ENCODE results near the gene NALCN.

DNA sequence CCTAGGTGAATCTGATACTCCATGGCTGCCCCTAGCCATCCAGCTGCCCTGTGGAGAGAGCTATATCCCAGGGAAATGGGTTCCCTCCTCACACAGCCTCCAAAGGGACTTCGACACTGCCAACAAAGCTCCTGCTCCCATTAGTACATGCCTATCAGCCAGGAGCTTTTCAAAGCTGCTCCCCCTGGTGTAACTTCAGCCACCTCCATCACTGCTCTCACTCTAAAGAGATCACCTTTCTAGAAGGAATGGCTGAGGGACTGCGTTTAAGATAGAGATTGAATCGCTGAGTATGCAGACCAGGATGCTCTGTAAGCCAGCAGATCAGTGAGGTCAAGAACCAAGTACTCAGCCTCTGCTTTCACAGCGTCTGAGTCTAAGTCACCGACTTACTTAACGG, 213.7 kb downstream of the NALCN start:
- no peak for TF ChIP-seq SP1 (IDR thresholded peaks at IDR 0.05; ENCODE audit: low read depth, low read length)
- no peak for TF ChIP-seq ZNF274 (IDR thresholded peaks at IDR 0.05; ENCODE audit: insufficient read depth, insufficient read length)
- no peak for TF ChIP-seq POLR2A (IDR thresholded peaks at IDR 0.05; ENCODE audit: low read depth, low read length)
- TF ChIP-seq CBFB (IDR thresholded peaks at IDR 0.05; ENCODE audit: low read depth): no peak
- TF ChIP-seq ZBED1 (IDR thresholded peaks at IDR 0.05; ENCODE audit: borderline replicate concordance): no peak
- no peak for TF ChIP-seq SUPT20H (IDR thresholded peaks at IDR 0.05; ENCODE audit: borderline replicate concordance, control insufficient read depth, low read depth, low read length)
- no peak for TF ChIP-seq JUNB (IDR thresholded peaks at IDR 0.05)
- TF ChIP-seq, protein P1, sequence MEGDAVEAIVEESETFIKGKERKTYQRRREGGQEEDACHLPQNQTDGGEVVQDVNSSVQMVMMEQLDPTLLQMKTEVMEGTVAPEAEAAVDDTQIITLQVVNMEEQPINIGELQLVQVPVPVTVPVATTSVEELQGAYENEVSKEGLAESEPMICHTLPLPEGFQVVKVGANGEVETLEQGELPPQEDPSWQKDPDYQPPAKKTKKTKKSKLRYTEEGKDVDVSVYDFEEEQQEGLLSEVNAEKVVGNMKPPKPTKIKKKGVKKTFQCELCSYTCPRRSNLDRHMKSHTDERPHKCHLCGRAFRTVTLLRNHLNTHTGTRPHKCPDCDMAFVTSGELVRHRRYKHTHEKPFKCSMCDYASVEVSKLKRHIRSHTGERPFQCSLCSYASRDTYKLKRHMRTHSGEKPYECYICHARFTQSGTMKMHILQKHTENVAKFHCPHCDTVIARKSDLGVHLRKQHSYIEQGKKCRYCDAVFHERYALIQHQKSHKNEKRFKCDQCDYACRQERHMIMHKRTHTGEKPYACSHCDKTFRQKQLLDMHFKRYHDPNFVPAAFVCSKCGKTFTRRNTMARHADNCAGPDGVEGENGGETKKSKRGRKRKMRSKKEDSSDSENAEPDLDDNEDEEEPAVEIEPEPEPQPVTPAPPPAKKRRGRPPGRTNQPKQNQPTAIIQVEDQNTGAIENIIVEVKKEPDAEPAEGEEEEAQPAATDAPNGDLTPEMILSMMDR (IDR thresholded peaks at IDR 0.05 in 2 of 3, conservative IDR thresholded peaks at IDR 0.05 in 1 of 3; ENCODE audit: control insufficient read depth in 2 of 3, extremely low read depth in 1 of 3, insufficient read depth in 1 of 3, low read depth in 3 of 3, low read length in 3 of 3): no peak
- TF ChIP-seq, protein P2, sequence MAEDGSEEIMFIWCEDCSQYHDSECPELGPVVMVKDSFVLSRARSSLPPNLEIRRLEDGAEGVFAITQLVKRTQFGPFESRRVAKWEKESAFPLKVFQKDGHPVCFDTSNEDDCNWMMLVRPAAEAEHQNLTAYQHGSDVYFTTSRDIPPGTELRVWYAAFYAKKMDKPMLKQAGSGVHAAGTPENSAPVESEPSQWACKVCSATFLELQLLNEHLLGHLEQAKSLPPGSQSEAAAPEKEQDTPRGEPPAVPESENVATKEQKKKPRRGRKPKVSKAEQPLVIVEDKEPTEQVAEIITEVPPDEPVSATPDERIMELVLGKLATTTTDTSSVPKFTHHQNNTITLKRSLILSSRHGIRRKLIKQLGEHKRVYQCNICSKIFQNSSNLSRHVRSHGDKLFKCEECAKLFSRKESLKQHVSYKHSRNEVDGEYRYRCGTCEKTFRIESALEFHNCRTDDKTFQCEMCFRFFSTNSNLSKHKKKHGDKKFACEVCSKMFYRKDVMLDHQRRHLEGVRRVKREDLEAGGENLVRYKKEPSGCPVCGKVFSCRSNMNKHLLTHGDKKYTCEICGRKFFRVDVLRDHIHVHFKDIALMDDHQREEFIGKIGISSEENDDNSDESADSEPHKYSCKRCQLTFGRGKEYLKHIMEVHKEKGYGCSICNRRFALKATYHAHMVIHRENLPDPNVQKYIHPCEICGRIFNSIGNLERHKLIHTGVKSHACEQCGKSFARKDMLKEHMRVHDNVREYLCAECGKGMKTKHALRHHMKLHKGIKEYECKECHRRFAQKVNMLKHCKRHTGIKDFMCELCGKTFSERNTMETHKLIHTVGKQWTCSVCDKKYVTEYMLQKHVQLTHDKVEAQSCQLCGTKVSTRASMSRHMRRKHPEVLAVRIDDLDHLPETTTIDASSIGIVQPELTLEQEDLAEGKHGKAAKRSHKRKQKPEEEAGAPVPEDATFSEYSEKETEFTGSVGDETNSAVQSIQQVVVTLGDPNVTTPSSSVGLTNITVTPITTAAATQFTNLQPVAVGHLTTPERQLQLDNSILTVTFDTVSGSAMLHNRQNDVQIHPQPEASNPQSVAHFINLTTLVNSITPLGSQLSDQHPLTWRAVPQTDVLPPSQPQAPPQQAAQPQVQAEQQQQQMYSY (CRISPR knock-in tag; IDR thresholded peaks at IDR 0.05): no peak
- TF ChIP-seq RB1 (IDR thresholded peaks at IDR 0.05; ENCODE audit: borderline replicate concordance): no peak
- no peak for TF ChIP-seq TAF1 (IDR thresholded peaks at IDR 0.05; ENCODE audit: borderline replicate concordance, low read depth, low read length)
- TF ChIP-seq, protein P3, sequence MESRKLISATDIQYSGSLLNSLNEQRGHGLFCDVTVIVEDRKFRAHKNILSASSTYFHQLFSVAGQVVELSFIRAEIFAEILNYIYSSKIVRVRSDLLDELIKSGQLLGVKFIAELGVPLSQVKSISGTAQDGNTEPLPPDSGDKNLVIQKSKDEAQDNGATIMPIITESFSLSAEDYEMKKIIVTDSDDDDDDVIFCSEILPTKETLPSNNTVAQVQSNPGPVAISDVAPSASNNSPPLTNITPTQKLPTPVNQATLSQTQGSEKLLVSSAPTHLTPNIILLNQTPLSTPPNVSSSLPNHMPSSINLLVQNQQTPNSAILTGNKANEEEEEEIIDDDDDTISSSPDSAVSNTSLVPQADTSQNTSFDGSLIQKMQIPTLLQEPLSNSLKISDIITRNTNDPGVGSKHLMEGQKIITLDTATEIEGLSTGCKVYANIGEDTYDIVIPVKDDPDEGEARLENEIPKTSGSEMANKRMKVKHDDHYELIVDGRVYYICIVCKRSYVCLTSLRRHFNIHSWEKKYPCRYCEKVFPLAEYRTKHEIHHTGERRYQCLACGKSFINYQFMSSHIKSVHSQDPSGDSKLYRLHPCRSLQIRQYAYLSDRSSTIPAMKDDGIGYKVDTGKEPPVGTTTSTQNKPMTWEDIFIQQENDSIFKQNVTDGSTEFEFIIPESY (IDR thresholded peaks at IDR 0.05): no peak
